Measurements from ENCODE around the gene FN1. TPM values are rescaled to one million over a fixed set of nuclear protein-coding genes. Genes with fewer than 3 reads are reported as not detected.

The FN1 gene
- total and polyA plus RNA-seq, 7 donors, result 16.0 to 64.3 (median 40.3) TPM

GRCh38 chr2:215407590-215408264 lies 28.1 kb downstream of the FN1 start:
- WGBS, 3 donors, result 71 to 85% (median 77%) methylated on average over 10 of the region's 10 CpGs
- TF ChIP-seq CTCF (IDR thresholded peaks at IDR 0.05), result no peak

GRCh38 chr2:215407061-215407460 lies 28.8 kb downstream of the FN1 start:
- Histone ChIP-seq H3K36me3 (ENCODE audit: insufficient read depth in 1 of 2, low read depth in 1 of 2) (peaks cover 0 to 21% of the 10 kb centered on the region in 2 donors), H3K27me3 (ENCODE audit: insufficient read depth in 3 of 3, low read length in 2 of 3) (no peaks in the 10 kb centered on the region), H3K4me3 (no peak overlapping the region), H3K9me3 (no peaks in the 10 kb centered on the region), H3K27ac (no peak overlapping the region), H3K4me1 (no peaks in the 10 kb centered on the region)
- WGBS, 3 donors, result 96 to 99% (median 96%) methylated on average over 3 of the region's 3 CpGs
- ATAC-seq (no peak), DNase-seq (no peak)
- intact Hi-C loops (cut with DNase I), result no loop called here
- TF ChIP-seq CTCF (IDR thresholded peaks at IDR 0.05), result no peak

More at GRCh38 chr2:215407590-215408264, 28.1 kb downstream of the FN1 start:
- DNase-seq, result no peak
- Histone ChIP-seq H3K4me3 (no peak overlapping the region), H3K27ac (no peak overlapping the region), H3K4me1 (no peaks in the 10 kb centered on the region), H3K27me3 (ENCODE audit: insufficient read depth in 3 of 3, low read length in 2 of 3) (no peaks in the 10 kb centered on the region), H3K36me3 (ENCODE audit: insufficient read depth in 1 of 2, low read depth in 1 of 2) (peaks cover 0 to 21% of the 10 kb centered on the region in 2 donors), H3K9me3 (no peaks in the 10 kb centered on the region)
- no peak for ATAC-seq
- intact Hi-C loops (cut with DNase I), result no loop called here

- no peak for TF ChIP-seq CTCF (IDR thresholded peaks at IDR 0.05)
- intact Hi-C loops (cut with DNase I), result no loop called here
- 90 to 93% (median 92%) methylated on average over 11 of the region's 11 CpGs for WGBS, 3 donors
- no peaks in the 10 kb centered on the region for H3K27me3 ChIP-seq (ENCODE audit: insufficient read depth in 3 of 3, low read length in 2 of 3)
- DNase-seq, result no peak
- H3K9me3 ChIP-seq, result no peaks in the 10 kb centered on the region
- H3K4me1 ChIP-seq, result no peaks in the 10 kb centered on the region
- ATAC-seq, result no peak
- no peak overlapping the region for H3K4me3 ChIP-seq
- H3K36me3 ChIP-seq (ENCODE audit: insufficient read depth in 1 of 2, low read depth in 1 of 2), result peaks cover 0 to 21% of the 10 kb centered on the region in 2 donors
- no peak overlapping the region for H3K27ac ChIP-seq
These were observed 29.9 kb downstream of the FN1 start for GRCh38 chr2:215405722-215406581.

GRCh38 chr2:215404348-215405012 lies 31.4 kb downstream of the FN1 start:
- Histone ChIP-seq H3K9me3 (no peaks in the 10 kb centered on the region), H3K4me1 (no peaks in the 10 kb centered on the region), H3K36me3 (ENCODE audit: insufficient read depth in 1 of 2, low read depth in 1 of 2) (peaks cover 0 to 21% of the 10 kb centered on the region in 2 donors), H3K4me3 (no peak overlapping the region), H3K27me3 (ENCODE audit: insufficient read depth in 3 of 3, low read length in 2 of 3) (no peaks in the 10 kb centered on the region), H3K27ac (no peak overlapping the region)
- WGBS, 3 donors, result 79 to 90% (median 83%) methylated on average over 8 of the region's 8 CpGs
- DNase-seq (no peak), ATAC-seq (no peak)
- TF ChIP-seq CTCF (IDR thresholded peaks at IDR 0.05), result no peak
- intact Hi-C loops (cut with DNase I), result no loop called here
